Smooth muscle cell (in vitro differentiated cells): Measurements from ENCODE around the gene PIEZO1. TPM values are rescaled to one million over a fixed set of nuclear protein-coding genes. Genes with fewer than 3 reads are reported as not detected.

Experiments used
- DNase-seq: peaks from one replicate; lab custom pipeline; 2025; ENCODE audit not compliant: unreplicated experiment; lab: John Stamatoyannopoulos, UW
- H2AFZ ChIP-seq: fragments of 200-600 bp; sonication (generic); 2 replicates; pipeline ENCODE4 v1.6.0; 2016; ENCODE audit warnings: antibody characterized with exemption, low read depth, mild to moderate bottlenecking
- H3F3A ChIP-seq: fragments of 200-600 bp; sonication (generic); 2 replicates; pipeline ENCODE4 v1.6.0; 2017; ENCODE audit warnings: antibody characterized with exemption, low read depth
- H3K27ac ChIP-seq: fragments of 200-600 bp; sonication (generic); 2 replicates; pipeline ENCODE4 v1.5.1; 2016; ENCODE audit warnings: low read depth, mild to moderate bottlenecking
- H3K27me3 ChIP-seq: fragments of 200-600 bp; sonication (generic); 2 replicates; pipeline ENCODE4 v1.6.1; 2016; ENCODE audit warnings: low read depth, mild to moderate bottlenecking
- H3K36me3 ChIP-seq: fragments of 200-600 bp; sonication (generic); 2 replicates; pipeline ENCODE4 v1.5.1; 2016; ENCODE audit warnings: low read depth
- H3K4me1 ChIP-seq: fragments of 200-600 bp; sonication (generic); 2 replicates; pipeline ENCODE4 v1.5.1; 2016; ENCODE audit warnings: low read depth
- H3K4me2 ChIP-seq: fragments of 200-600 bp; sonication (generic); 2 replicates; pipeline ENCODE4 v1.6.0; 2016; ENCODE audit warnings: mild to moderate bottlenecking
- H3K4me3 ChIP-seq: fragments of 200-600 bp; sonication (generic); 2 replicates; pipeline ENCODE4 v1.5.1; 2016; ENCODE audit warnings: mild to moderate bottlenecking
- H3K79me2 ChIP-seq: fragments of 200-600 bp; sonication (generic); 2 replicates; pipeline ENCODE4 v1.6.0; 2016; ENCODE audit warnings: low read depth, mild to moderate bottlenecking
- H3K9ac ChIP-seq: fragments of 200-600 bp; sonication (generic); 2 replicates; pipeline ENCODE4 v1.6.0; 2016; ENCODE audit warnings: low read depth
- H3K9me3 ChIP-seq: fragments of 200-600 bp; sonication (generic); replicated peaks from 2 replicates; pipeline ENCODE4 v1.5.1; 2016; ENCODE audit warnings: low read depth
- H4K20me1 ChIP-seq: fragments of 200-600 bp; sonication (generic); 2 replicates; pipeline ENCODE4 v1.6.0; 2016; ENCODE audit warnings: low read depth
- WGBS: methylation state at CpG from one replicate; pipeline ENCODE4 v1.1.7; 2016; ENCODE audit warnings: low lambda C conversion rate; 5-methylcytosine and 5-hydroxymethylcytosine counted together
- polyA plus RNA-seq: library from polyadenylated mRNA; unstranded; fragments of >200 nt; fragmentation: Nextera tagmentation; extraction: Ambion mirVana; gene quantifications from 2 replicates; pipeline ENCODE4 v1.2.1, GENCODE V29; 2016
- total RNA-seq: library from RNA; depleted of rRNA; stranded (reverse); fragments of >200 nt; gene quantifications from 2 replicates; pipeline ENCODE4 v1.2.3, GENCODE V29; 2014
- TF ChIP-seq, protein P1 (sequence below): fragments of 200-600 bp; sonication (generic); IDR thresholded peaks from 2 replicates; pipeline ENCODE4 v1.5.1; 2017; ENCODE audit warnings: borderline replicate concordance, mild to moderate bottlenecking, antibody characterized with exemption; ENCODE audit not compliant: insufficient read depth, poor library complexity, severe bottlenecking

The PIEZO1 gene
- total and polyA plus RNA-seq, 2 experiments from 2014 or later: 62.1 to 70.9 TPM

DNA sequence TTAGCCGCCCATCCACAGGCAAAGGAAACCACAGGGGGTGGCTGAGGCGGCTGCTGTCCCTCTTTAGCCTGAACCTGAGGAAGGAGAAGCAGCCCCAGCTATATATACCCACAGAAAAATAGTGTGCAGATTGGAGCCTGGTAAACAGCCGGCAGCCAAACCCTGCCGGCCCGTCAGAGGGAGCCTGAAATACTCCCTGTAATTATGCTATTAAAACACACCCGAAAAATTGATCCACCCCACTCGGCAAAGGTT is 6.8 kb downstream of the PIEZO1 start:
- Histone ChIP-seq H3K27me3 (no peaks in the 10 kb centered on the region), H3K9ac (no peak overlapping the region), H3K27ac (no peak overlapping the region), H3K9me3 (no peaks in the 10 kb centered on the region), H3K4me2 (no peak overlapping the region), H3F3A (peaks cover 3% of the 10 kb centered on the region), H3K36me3 (no peaks in the 10 kb centered on the region), H2AFZ (no peak overlapping the region), H3K79me2 (peaks cover 85% of the 10 kb centered on the region), H4K20me1 (peaks cover 96% of the 10 kb centered on the region), H3K4me1 (peaks cover 28% of the 10 kb centered on the region), H3K4me3 (no peak overlapping the region)
- TF ChIP-seq, protein P1, sequence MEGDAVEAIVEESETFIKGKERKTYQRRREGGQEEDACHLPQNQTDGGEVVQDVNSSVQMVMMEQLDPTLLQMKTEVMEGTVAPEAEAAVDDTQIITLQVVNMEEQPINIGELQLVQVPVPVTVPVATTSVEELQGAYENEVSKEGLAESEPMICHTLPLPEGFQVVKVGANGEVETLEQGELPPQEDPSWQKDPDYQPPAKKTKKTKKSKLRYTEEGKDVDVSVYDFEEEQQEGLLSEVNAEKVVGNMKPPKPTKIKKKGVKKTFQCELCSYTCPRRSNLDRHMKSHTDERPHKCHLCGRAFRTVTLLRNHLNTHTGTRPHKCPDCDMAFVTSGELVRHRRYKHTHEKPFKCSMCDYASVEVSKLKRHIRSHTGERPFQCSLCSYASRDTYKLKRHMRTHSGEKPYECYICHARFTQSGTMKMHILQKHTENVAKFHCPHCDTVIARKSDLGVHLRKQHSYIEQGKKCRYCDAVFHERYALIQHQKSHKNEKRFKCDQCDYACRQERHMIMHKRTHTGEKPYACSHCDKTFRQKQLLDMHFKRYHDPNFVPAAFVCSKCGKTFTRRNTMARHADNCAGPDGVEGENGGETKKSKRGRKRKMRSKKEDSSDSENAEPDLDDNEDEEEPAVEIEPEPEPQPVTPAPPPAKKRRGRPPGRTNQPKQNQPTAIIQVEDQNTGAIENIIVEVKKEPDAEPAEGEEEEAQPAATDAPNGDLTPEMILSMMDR: no peak
- 90% methylated on average over 7 of the region's 7 CpGs for WGBS
- DNase-seq: no peak

DNA sequence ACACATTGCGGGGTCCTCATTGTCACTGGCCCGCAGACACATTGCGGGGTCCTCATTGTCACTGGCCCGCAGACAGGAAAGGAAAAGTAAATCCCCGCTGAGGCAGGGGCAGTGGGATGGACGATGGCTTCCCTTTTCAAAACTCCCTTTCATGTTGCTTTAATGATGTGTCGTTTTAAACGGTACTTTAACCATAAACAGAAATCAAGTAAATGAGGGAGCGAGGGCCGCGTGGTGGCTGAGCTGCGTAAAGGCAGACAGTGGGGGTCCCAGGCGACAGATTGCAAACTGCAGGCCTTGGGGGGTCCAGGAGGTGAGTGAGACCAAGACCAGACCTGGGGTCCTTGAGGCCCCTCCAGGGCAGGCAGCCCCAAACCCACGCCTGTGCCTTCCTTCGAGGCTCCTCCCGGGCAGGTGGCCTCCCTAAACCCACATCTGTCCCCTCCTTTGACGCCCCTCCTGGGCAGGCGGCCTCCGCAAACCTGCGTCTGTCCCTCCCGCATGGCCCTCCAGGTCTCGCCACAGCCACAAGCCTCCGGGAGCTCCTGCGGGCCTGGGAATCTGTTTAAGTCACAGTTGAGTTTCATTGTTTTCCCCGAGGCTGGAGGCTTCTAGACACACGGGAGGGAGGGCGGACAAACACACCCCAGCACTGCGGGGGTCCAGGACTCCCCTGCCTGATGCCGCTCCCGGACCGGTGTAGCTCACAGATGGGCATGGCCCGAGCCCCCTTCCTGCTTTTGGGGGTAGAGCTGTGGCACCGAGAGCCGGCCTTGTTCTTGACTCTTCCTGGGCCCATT is 7.3 kb downstream of the PIEZO1 start:
- Histone ChIP-seq H3K9me3 (no peaks in the 10 kb centered on the region), H3K27ac (no peak overlapping the region), H3K27me3 (no peaks in the 10 kb centered on the region), H3K4me3 (no peak overlapping the region), H4K20me1 (peaks cover 96% of the 10 kb centered on the region), H3F3A (peaks cover 6% of the 10 kb centered on the region), H3K4me2 (no peak overlapping the region), H2AFZ (no peak overlapping the region), H3K79me2 (peaks cover 80% of the 10 kb centered on the region), H3K4me1 (peaks cover 25% of the 10 kb centered on the region), H3K9ac (no peak overlapping the region), H3K36me3 (no peaks in the 10 kb centered on the region)
- TF ChIP-seq, protein P1: no peak
- WGBS: 88% methylated on average over 34 of the region's 34 CpGs
- no peak for DNase-seq

DNA sequence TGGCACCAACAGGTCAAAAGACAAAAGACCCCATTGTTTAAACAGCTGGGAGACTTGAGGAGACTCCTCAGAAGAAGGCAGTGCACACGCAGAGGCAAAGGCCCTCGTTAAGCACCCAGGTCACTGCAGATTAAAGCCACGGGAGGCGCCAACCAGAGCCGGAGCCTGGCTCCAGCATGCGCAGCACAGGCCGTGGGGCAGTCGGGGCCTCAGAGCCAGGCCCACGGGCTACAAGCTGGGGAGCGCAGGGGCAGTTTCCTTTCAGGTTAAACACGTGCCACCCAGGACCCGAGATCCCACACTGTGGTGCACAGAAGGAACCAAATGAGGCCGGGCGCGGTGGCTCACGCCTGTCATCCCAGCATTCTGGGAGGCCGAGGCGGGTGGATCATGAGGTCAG is 9.2 kb downstream of the PIEZO1 start:
- no peak overlapping the region for H3K9ac ChIP-seq
- H3K79me2 ChIP-seq: peaks cover 73% of the 10 kb centered on the region
- H3K4me2 ChIP-seq: no peak overlapping the region
- peaks cover 93% of the 10 kb centered on the region for H4K20me1 ChIP-seq
- H3K9me3 ChIP-seq: no peaks in the 10 kb centered on the region
- DNase-seq: no peak
- peaks cover 11% of the 10 kb centered on the region for H3F3A ChIP-seq
- H3K27ac ChIP-seq: no peak overlapping the region
- WGBS: 89% methylated on average over 18 of the region's 18 CpGs
- no peak overlapping the region for H2AFZ ChIP-seq
- peaks cover 31% of the 10 kb centered on the region for H3K4me1 ChIP-seq
- TF ChIP-seq, protein P1: no peak
- no peaks in the 10 kb centered on the region for H3K27me3 ChIP-seq
- H3K4me3 ChIP-seq: no peak overlapping the region
- no peaks in the 10 kb centered on the region for H3K36me3 ChIP-seq
